Adrenal gland (tissue), 5 donors: ENCODE results near the gene FNIP2.

ENCODE experiments used
- CTCF ChIP-seq, 6 experiments: fragments of 450-650 bp in 4 of 6; fragments of 200-600 bp in 2 of 6; sonication (generic) in 1 of 6; IDR thresholded peaks; 1 replicate in 5 of 6; 2 replicates in 1 of 6; pipeline versions ENCODE4 v1.5.1 to v1.8.0; 2016 to 2021; ENCODE audit warnings: antibody characterized with exemption in 6 of 6, mild to moderate bottlenecking in 2 of 6, moderate library complexity in 1 of 6
- POLR2A ChIP-seq, 2 donors: fragments of 450-650 bp; IDR thresholded peaks; one replicate each; pipeline ENCODE4 v1.6.1; 2017; ENCODE audit warnings: antibody characterized with exemption in 2 of 2, mild to moderate bottlenecking in 2 of 2, moderate library complexity in 1 of 2
- donor health status: DM: no; HTN: no; CAD: no.

DNA sequence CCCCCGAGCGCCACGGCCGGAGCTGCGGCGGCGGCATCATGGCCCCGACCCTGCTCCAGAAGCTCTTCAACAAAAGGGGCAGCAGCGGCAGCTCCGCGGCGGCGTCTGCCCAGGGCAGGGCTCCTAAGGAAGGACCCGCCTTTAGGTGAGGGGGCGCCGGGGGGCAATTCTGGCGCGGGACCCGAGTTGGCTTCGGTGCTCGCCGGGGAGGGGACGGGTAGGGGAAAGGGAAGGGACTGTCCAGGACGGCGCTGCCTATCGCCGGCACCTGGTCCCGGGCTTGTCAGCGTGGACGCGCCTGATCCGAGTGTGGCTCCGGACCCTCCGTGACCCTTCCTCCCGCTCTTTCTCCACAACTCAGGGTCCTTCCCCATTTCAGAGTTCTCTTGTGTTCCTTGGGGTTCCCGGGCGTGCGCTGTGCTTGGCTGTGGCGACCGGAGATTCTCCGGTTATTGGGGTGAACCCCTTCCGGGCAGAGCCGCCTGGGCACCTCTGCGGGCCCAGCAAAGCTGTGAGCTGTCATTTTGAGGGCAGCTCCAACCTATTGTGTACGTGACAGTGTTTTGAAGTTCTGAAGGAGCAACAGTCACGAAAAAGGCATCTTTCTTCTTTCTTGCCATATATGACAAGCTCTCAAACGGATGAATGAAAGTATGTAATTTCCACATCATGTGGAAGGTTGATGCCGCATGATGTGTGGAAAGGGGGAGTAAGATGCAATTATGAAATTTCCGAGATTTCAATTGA, 522 bp downstream of the FNIP2 start:
- TF ChIP-seq CTCF (IDR thresholded peaks at IDR 0.05) = no peak
- no peak for TF ChIP-seq POLR2A (IDR thresholded peaks at IDR 0.05)
